Rectal smooth muscle tissue (tissue), 1 donor: Measurements from ENCODE around the gene IGSF23.
"Not testable (repeated sequence)": the region's sequence is repeated elsewhere in the genome, so short reads cannot be mapped to it uniquely, and the experiment has no call there.

Experiments
- H3K27ac ChIP-seq: one replicate; pipeline ENCODE4 v1.7.0; 2013; ENCODE audit warnings: low read depth, low read length, inconsistent platforms
- H3K27me3 ChIP-seq: one replicate; pipeline ENCODE4 v1.7.0; 2013; ENCODE audit warnings: low read length; ENCODE audit not compliant: control insufficient read depth, insufficient read depth
- H3K36me3 ChIP-seq: one replicate; pipeline ENCODE4 v1.7.0; 2013; ENCODE audit warnings: low read length; ENCODE audit not compliant: control insufficient read depth, insufficient read depth
- H3K4me1 ChIP-seq: one replicate; pipeline ENCODE4 v1.7.0; 2013; ENCODE audit warnings: low read length; ENCODE audit not compliant: control insufficient read depth, insufficient read depth
- H3K4me3 ChIP-seq: one replicate; pipeline ENCODE4 v1.7.0; 2013; ENCODE audit warnings: low read length
- H3K9ac ChIP-seq: one replicate; pipeline ENCODE4 v1.7.0; 2013; ENCODE audit warnings: low read length

The IGSF23 gene

GRCh38 chr19:44672226-44672625 is 58.9 kb downstream of the IGSF23 start:
- Histone ChIP-seq H3K4me1 (no peaks in the 10 kb centered on the region), H3K36me3 (no peaks in the 10 kb centered on the region), H3K9ac (no peak overlapping the region), H3K4me3 (no peak overlapping the region), H3K27ac (no peak overlapping the region), H3K27me3 (no peaks in the 10 kb centered on the region)

DNA sequence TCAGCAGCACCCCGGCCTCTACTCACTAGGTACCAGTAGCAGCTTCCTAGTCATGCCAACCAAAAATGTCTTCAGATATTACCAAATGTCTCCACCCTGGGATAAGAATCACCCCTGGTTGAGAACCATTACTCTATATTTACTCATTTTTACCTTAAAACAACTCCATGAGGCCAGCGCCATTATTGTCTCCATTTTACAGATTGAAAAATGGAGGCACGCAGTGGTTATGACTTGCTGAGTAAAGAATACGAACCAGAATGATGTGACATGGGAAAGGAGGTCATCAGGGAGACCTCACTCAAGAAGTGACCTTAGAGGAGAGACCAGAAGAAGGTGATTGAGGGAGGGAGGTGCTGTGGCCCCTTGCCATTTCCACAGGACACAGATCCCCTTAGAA is 60.1 kb downstream of the IGSF23 start:
- Histone ChIP-seq H3K27ac (no peak overlapping the region), H3K27me3 (no peaks in the 10 kb centered on the region), H3K9ac (no peak overlapping the region), H3K4me1 (no peaks in the 10 kb centered on the region), H3K4me3 (no peak overlapping the region), H3K36me3 (no peaks in the 10 kb centered on the region)

DNA sequence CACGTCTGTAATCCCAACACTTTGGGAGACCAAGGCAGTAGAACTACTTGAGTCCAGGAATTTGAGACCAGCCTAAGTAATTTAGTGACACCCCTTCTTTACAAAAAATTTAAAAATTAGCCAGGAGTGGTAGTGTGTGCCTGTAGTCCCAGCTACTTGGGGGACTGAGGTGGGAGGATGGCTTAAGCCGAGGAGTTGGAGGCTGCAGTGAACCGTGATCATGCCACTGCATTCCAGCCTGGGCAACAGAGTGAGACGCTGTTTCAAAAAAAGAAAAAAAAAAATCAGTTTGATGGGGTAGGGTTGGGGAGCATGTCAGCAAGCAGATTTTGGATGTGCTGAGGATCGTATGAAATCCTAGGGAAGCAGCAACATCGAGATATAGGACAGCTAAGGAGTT is 62.2 kb downstream of the IGSF23 start:
- Histone ChIP-seq H3K27ac (no peak overlapping the region), H3K36me3 (peaks cover 3% of the 10 kb centered on the region), H3K27me3 (no peaks in the 10 kb centered on the region), H3K9ac (no peak overlapping the region), H3K4me3 (no peak overlapping the region), H3K4me1 (no peaks in the 10 kb centered on the region)

DNA sequence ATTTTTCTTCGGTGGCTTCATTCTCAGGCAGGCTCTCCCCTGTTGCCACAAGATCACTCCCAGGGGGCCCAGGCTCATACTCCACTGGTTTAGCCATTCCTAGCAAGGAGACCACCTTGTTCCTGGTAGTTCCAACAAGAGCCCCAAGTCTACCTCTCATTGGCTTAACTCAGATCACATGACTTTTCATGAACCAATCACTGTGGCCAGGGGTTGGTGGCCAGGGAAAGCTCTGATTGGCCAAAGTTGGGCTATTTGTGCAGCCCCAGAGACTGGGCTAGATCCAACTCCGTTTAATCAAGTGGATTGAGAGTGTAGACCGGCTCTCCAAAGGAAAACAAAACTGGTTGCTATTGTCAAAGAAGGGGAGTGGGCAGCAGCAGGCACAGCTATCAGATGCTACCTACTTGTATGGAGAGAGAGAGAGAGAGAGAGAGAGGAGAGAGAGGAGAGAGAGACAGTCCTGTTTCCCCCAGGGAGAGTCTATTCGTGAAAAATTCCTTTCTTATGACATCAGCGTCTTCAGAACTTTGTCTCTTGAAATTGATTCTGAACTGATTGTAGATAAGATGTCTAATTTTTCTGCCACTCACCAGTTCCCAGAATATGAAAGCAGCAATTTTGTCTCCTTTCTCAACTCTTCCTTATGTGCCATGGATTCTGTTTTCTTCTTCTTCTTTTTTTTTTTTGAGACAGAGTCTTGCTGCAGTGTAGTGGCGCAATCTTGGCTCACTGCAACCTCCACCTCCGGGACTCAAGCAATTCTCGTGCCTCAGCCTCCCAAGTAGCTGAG is 63.9 kb downstream of the IGSF23 start:
- no peak overlapping the region for H3K27ac ChIP-seq
- no peak overlapping the region for H3K9ac ChIP-seq
- no peaks in the 10 kb centered on the region for H3K27me3 ChIP-seq
- no peak overlapping the region for H3K4me3 ChIP-seq
- H3K36me3 ChIP-seq: peaks cover 3% of the 10 kb centered on the region
- H3K4me1 ChIP-seq: no peaks in the 10 kb centered on the region

DNA sequence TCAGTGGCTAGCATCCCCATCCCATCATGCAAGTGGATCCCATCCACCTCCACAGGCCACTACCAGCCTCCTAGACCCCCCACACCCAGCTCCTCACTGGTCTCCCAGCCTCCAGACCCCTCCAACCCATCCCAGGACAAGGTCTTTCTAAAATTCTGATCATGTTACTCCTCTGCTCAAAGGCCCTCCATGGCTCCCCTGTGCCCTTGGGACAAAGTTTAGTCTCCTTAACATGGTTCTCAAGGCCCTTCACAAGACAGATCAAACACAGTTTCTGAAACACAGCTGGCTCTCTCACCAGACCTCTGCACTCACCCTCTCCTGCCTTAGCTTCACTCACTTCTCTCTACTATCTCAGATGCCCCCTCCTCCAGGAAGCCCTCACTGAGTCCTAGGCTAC is 67.2 kb downstream of the IGSF23 start:
- Histone ChIP-seq H3K9ac (no peak overlapping the region), H3K27me3 (no peaks in the 10 kb centered on the region), H3K4me1 (no peaks in the 10 kb centered on the region), H3K4me3 (no peak overlapping the region), H3K36me3 (peaks cover 3% of the 10 kb centered on the region), H3K27ac (no peak overlapping the region)

GRCh38 chr19:44681992-44682790 is 68.8 kb downstream of the IGSF23 start:
- Histone ChIP-seq H3K9ac (no peak overlapping the region), H3K27ac (no peak overlapping the region), H3K27me3 (no peaks in the 10 kb centered on the region), H3K4me1 (no peaks in the 10 kb centered on the region), H3K4me3 (no peak overlapping the region), H3K36me3 (peaks cover 3% of the 10 kb centered on the region)

GRCh38 chr19:44682807-44683206 is 69.4 kb downstream of the IGSF23 start:
- no peak overlapping the region for H3K27ac ChIP-seq
- H3K4me1 ChIP-seq: no peaks in the 10 kb centered on the region
- H3K36me3 ChIP-seq: peaks cover 3% of the 10 kb centered on the region

GRCh38 chr19:44683434-44684210 is 70.3 kb downstream of the IGSF23 start:
- Histone ChIP-seq H3K4me3 (no peak overlapping the region), H3K9ac (no peak overlapping the region), H3K36me3 (peaks cover 3% of the 10 kb centered on the region), H3K4me1 (no peaks in the 10 kb centered on the region), H3K27me3 (no peaks in the 10 kb centered on the region), H3K27ac (no peak overlapping the region)

More at GRCh38 chr19:44682807-44683206, 69.4 kb downstream of the IGSF23 start:
- no peak overlapping the region for H3K4me3 ChIP-seq
- no peak overlapping the region for H3K9ac ChIP-seq
- no peaks in the 10 kb centered on the region for H3K27me3 ChIP-seq

- H3K36me3 ChIP-seq, H3K27ac ChIP-seq, H3K27me3 ChIP-seq, H3K4me3 ChIP-seq, H3K9ac ChIP-seq, H3K4me1 ChIP-seq: not testable (repeated sequence)
These were observed 71.0 kb downstream of the IGSF23 start for GRCh38 chr19:44684396-44684795.

GRCh38 chr19:44684892-44685863 is 71.8 kb downstream of the IGSF23 start:
- H3K36me3 ChIP-seq: peaks cover 3% of the 10 kb centered on the region
- no peak overlapping the region for H3K27ac ChIP-seq
- no peak overlapping the region for H3K4me3 ChIP-seq
- no peak overlapping the region for H3K9ac ChIP-seq
- H3K27me3 ChIP-seq: no peaks in the 10 kb centered on the region
- H3K4me1 ChIP-seq: no peaks in the 10 kb centered on the region

DNA sequence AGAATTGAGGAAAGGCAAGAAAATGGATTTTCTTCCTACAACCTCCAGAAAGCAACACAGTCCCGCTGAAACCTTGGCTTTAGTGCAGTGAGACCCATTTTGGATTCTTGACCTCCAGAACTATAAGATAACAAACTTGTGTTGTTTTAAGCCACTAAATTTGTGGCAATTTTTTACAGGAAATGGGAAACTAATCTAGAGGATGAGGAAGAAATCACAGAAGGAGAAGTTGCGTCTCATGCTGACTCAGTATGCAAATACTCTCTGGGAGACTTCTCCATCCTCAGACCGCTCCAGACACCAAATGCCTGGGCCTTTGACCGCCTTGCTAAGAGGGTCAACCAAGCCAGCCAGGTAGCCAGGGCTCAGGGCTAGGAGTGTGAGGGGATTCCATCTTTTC is 72.5 kb downstream of the IGSF23 start:
- Histone ChIP-seq H3K9ac (no peak overlapping the region), H3K36me3 (no peaks in the 10 kb centered on the region), H3K4me1 (no peaks in the 10 kb centered on the region), H3K4me3 (no peak overlapping the region), H3K27me3 (no peaks in the 10 kb centered on the region), H3K27ac (no peak overlapping the region)
